PFSK-1 (cell line): ENCODE measurements around the gene BUD31.

ENCODE experiments used
- FOXP2 ChIP-seq: optimal IDR thresholded peaks from 2 replicates; pipeline ENCODE3; 2011; ENCODE audit warnings: borderline replicate concordance, control low read depth, inconsistent platforms; ENCODE audit not compliant: insufficient read depth; ENCODE audit errors: extremely low read length, extremely low read depth
- POLR2AphosphoS5 ChIP-seq: IDR thresholded peaks from 2 replicates; pipeline ENCODE4 v1.6.1; 2012; ENCODE audit warnings: low read depth, mild to moderate bottlenecking, control low read depth, low read length, moderate library complexity
- REST ChIP-seq, 2 experiments: IDR thresholded peaks; 2 replicates each; pipeline versions ENCODE4 v1.6.1 to v1.8.0; 2011 to 2012; ENCODE audit warnings: low read depth in 2 of 2, low read length in 2 of 2, control low read depth in 1 of 2, inconsistent platforms in 1 of 2, mild to moderate bottlenecking in 1 of 2, moderate library complexity in 1 of 2; ENCODE audit not compliant: insufficient read depth in 1 of 2
- SIN3A ChIP-seq: IDR thresholded peaks from 2 replicates; pipeline ENCODE4 v1.6.1; 2012; ENCODE audit warnings: mild to moderate bottlenecking, low read length, moderate library complexity, borderline replicate concordance; ENCODE audit not compliant: insufficient read depth
- TAF1 ChIP-seq: IDR thresholded peaks from 2 replicates; pipeline ENCODE4 v1.6.1; 2012; ENCODE audit warnings: low read length, control low read depth, borderline replicate concordance; ENCODE audit not compliant: insufficient read depth

- TF ChIP-seq TAF1 = no peak
- TF ChIP-seq POLR2AphosphoS5 = no peak
- no peak for TF ChIP-seq SIN3A
- TF ChIP-seq REST (IDR thresholded peaks at IDR 0.05; ENCODE audit: insufficient read depth in 1 of 2, low read depth in 2 of 2, low read length in 2 of 2) = no peak
- no peak for TF ChIP-seq FOXP2
These were observed 16.4 kb downstream of the BUD31 start for GRCh38 chr7:99424932-99425730.
